Fibroblast of skin of left quadriceps (primary cell): Measurements from ENCODE around the gene RBP3.
"Not testable (repeated sequence)": the region's sequence is repeated elsewhere in the genome, so short reads cannot be mapped to it uniquely, and the experiment has no call there.

ENCODE experiments used
- DNase-seq, 2 experiments: peaks; one replicate each; pipeline ENCODE4 v3.0.0-alpha.2; 2013; ENCODE audit warnings: low read depth in 2 of 2

Gene RBP3

GRCh38 chr10:47372726-47373125 is 24.6 kb downstream of the RBP3 start:
- DNase-seq, result no peak

GRCh38 chr10:47374611-47375536 is 26.7 kb downstream of the RBP3 start:
- DNase-seq, result peak in 1 of 2 experiments; percentile 1

DNA sequence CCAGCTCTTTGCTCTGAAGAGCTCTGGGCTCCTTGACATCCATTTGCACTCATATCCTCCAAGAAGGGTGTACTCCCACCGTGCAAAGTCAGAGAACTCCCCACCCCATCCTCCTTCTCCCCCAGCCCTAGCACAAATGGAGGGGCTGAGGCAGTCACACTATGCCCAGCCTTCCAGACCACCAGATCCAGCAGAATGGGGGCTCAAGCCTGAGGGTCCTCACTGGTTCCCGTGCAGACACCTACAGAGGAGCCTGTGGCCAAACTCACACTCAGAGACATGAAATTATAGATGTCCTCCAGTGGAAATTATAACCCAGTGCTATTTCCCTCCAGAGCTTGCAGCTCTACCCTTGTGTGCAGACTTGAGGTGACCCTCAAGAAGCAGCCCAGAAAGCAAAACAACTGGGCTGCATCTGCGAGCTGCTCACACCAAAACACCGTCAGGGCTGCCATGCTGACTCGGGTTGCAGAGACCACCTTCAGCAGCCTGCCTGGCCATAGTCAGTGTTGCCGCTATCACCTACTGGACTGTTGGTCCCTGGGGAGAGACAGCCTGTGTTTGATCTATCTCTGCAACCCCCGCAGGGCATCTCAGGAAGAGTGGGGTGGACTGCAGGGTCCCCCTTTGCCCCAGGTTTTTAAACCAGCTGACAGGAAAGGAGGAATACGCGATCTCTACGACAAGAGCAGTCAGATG is 28.5 kb downstream of the RBP3 start:
- DNase-seq, result no peak

GRCh38 chr10:47378183-47378510 is 30.0 kb downstream of the RBP3 start:
- no peak for DNase-seq

DNA sequence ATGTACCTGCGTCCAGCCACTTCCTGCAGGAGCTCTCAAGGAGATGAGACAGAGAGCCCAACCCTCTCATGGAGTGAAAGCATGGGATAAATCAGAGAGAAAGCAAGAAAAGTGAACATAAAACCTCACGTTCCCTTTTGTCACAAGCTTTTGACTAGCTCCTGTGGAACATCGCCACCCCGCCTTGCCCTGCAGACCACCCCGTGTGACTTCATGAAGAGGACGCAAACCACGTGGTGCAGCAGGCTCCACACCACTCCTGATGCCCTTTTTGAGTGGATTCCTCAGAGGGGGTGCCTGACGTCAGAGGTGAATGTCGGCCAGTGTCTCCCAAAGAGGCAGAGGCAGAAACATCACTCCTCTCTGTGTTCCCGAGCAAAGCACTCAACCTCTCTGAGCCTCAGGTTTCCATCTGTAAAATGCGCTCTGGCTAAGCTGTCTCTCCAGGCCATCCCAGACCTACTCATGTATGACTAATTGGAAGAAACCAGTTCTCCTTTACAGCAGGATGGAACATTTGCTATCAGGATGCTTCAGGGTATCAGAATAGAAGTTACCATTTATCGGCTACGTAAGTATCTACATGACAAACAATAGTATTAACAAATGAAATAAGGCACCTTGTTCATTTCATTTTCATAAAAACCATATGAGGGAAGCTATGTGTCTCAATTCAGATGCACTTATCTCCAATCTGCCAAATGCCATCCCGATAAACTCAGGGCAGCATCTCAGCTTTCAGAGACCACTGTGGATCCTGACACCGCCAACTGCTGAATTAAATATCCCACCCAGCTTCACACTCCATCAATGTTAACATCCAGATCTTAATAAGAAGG is 30.7 kb downstream of the RBP3 start:
- DNase-seq, result no peak

GRCh38 chr10:47379445-47379785 is 31.3 kb downstream of the RBP3 start:
- no peak for DNase-seq

- no peak for DNase-seq
These were observed 31.7 kb downstream of the RBP3 start for GRCh38 chr10:47379901-47380300.

DNA sequence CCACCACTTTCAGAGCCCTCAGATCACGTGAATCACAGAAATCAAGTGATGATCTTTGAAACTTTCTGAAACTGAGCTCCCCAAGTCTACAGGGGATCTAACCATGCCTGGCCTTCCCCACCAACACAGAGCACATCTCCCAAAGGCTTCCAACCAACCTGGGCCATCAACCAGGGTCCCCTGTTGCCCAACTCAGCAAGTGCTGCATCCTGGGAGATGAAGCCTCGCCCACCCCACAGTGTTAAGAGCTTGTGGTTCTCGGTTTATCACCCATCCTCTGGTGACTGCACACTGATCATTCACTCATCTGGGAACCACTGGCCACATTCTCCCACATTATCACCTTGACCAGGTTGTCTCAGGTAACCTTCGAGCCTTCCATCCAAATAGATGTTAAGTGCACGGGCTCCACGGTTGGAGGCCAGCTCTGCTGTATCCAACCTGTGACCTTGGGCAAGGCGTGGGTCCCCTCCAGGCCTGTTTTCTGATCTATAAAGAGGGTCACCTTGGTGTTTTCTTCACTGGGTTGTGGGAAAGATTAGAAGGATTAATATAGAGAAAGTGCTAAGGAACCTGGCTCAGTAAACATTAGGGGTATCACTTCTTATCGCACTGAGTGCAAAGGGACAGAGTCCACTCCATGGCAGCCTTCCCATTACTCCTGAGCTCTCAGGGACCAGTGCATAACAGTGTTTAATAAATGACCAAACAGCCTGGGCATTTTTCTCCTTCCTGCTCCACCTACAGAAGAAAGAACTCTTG is 32.4 kb downstream of the RBP3 start:
- DNase-seq, result no peak

- DNase-seq, result no peak
These were observed 32.9 kb downstream of the RBP3 start for GRCh38 chr10:47381103-47381395.

GRCh38 chr10:47381427-47382379 is 33.5 kb downstream of the RBP3 start:
- DNase-seq, result no peak

DNA sequence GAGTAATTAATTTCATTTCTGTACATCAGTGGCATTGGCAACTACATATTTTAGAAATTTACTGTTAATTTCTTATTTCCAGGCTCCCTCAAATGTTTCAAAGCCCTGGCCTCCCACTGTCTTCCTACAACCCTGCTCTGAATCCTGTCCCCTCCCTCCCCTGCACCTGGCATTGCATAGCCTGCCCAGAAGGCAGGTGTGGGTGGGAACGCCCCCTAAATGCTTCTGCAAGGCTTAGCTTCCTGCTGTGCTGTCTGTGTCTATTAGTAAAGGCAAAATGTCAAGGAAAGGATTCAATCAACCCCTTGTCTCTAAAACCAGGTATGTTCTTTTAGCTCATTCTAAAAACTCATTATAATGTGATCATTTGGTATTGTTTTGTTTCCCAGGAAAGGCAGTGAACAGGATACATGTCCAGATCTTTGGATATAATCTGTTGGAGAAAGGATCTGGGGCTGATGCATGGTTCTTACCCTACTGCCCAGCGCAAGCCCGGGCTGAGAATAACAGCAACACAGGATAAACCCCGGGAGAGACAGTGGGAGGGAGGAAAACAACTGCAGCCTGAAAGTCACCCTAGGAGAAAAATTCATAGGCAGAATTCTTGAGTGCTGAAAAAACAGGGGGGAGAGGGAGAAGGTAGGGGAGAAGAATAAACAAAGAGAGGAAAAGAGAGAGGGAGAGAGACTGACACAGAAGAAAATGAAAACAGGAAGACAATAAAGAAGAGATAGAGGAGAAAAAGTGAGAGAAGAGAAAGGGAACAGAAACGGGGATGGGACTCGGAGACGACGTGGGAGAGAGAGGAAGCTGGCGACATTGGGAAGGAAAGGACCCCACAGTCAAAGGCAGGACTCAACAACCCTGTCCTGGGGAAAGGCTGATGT is 35.3 kb downstream of the RBP3 start:
- no peak for DNase-seq

DNA sequence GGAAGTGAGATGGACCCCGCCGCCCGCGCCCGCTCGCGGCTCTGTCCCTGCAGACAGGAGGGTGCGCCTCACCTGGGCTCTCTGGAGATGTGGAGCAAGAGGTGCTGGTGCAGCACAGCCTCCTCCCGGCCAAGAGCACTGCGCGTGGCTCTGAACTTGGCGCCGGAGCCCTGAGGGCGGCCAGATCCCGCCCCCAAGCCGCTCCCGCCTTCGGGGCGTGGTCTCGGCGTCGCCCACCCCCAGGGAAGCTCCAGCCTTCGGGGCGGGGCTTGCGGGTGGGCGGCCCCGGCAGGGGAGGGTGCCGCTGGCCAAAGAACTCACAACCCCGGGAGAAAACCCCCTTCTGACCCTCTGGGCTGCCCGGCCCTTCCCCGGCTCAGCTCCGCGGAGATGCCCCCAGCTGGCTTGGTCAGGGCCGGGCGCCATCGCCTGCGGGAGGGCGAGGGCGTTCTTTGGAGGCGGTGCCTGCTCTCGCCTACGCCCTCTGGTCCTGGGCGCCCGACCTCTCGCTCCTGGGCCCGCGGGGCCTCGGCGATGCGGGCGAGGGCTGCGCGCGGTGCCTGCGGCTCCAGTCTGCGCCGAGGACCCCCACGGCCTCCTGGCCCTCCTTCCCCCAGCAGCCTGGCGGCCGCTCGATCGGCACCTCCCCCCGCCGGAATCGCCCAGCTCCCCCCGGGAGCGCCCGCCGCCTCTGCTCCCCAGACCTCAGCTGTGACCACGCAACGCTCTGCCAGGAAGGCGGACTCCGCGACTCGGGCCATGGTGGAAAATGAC is 36.2 kb downstream of the RBP3 start, which contains the start of gene ZNF488:
Gene ZNF488 (minus strand): TSS at position 146 of the 774 bp plus-strand sequence. CDS start 15,464 bp downstream, outside the sequence.
- peak in 1 of 2 experiments; percentile 40 for DNase-seq

DNA sequence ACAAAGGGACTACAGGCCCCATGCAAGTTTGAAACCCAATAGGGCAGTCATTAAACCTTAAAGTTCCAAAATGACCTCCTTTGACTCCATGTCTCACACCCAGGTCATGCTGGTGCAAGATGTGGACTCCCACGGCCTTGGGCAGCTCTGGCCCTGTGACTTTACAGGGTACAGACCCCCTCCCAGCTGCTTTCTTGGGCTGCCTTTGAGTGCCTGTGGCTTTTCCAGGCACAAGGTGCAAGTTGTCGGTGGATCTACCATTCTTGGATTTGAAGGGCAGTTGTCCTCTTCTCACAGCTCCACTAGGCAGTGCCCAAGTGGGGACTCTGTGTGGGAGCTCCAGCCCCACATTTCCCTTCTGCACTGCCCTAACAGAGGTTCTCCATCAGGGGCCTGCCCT is 37.9 kb downstream of the RBP3 start:
- DNase-seq, result not testable (repeated sequence)

GRCh38 chr10:47388879-47389278 is 40.7 kb downstream of the RBP3 start:
- no peak for DNase-seq

DNA sequence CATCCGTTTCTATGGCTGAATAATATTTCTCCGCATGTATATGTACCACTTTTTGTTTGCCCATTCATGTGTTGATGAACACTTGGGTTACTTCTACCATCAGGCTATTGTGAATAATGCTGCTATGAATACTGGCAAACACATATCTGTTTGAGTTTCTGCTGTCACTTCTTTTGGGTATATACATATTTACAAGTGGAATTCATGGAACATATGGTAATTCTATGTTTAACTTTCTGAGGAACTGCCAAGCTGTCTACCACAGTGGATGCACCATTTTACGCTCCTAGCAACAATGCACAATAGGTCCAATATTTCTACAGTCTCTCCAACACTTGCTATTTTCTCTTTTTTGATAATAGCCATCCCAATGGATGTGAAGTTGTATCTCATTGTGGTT is 41.5 kb downstream of the RBP3 start:
- no peak for DNase-seq

DNA sequence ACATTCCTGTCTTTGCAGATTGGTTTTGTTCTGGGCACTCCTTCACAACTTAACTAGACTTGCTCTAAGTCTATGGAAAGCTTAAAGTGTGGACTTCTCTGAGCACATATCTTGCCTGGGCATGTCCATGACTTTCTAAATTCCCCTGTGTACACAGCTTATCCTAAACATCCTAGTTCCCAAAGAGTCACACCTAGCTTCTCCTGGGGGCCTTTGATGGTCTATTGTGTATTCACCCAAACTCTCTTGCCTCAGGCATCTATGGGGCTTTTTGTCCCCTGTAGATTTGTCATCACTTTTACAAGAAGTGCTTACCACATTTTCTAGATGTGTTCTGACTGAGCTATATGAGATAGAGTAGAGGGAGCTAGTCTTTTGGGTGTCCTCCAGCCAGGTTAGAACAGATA is 48.2 kb downstream of the RBP3 start:
- no peak for DNase-seq

DNA sequence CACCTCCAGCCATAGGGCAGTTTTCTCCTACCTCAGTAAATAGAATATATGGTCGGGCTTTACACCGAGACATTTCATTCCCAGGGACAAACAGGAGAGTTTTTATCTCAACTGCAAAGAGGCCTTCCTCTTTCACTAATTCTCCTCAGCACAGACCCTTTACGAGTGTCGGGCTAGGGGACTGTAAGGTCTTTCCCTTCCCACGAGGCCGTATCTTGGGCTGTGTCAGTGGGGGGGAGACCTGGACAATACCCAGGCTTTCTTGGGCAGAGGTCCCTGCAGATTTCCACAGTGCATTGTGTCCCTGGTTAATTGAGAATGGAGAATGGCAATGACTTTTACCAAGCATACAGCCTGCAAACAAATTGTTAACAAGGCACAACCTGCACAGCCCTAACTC is 49.1 kb downstream of the RBP3 start:
- no peak for DNase-seq

- DNase-seq, result no peak
These were observed 52.1 kb downstream of the RBP3 start for GRCh38 chr10:47400251-47400650.

GRCh38 chr10:47400786-47401185 is 52.6 kb downstream of the RBP3 start:
- DNase-seq, result no peak
